ENCODE measurements around the gene NINJ2. TPM values are rescaled to one million over a fixed set of nuclear protein-coding genes. Genes with fewer than 3 reads are reported as not detected.
A peak's percentile ranks its signal among the peaks of the same experiment; 100 is the strongest.

Gene NINJ2
- polyA plus RNA-seq, 2 of the 4 experiments (the other 2 are of a cell fraction), result 0.76 to 1.2 TPM

- Histone ChIP-seq H3K4me1 (peaks cover 29% of the 10 kb centered on the region), H3K4me3 (no peak overlapping the region), H3K27ac (peak overlapping the region; percentile 47 to 74; a peak in 5 of 6 replicates), H3K4me2 (peak overlapping the region; percentile 27; the same call in 1 of the 3 replicates), H3K9me3 (no peaks in the 10 kb centered on the region)
- ATAC-seq, result peak in 1 of 2 experiments; percentile 34; a peak in 3 of 6 replicates
- DNase-seq (ENCODE audit: low read depth in 1 of 2, low spot score in 1 of 2), result peak in 1 of 2 experiments; percentile 53
- 72% methylated on average over 14 of the region's 14 CpGs for whole genome bisulfite sequencing (ENCODE audit: missing lambda C conversion rate)
- CTCF ChIA-PET, result interaction anchor here (1.5 to 6.1 kb wide), 4 partner anchors 41 to 332 kb away, joined by 3 to 52 read pairs (median 24); partner anchors contain the start of genes RAD52 and WNK1
- TF ChIP-seq CEBPB (IDR thresholded peaks at IDR 0.05), result peak; percentile 17 to 70; a peak in 3 of 4 replicates
- TF ChIP-seq ELK1 (IDR thresholded peaks at IDR 0.05; ENCODE audit: low read depth, low read length), result no peak
- POLR2A ChIA-PET, result no interaction called here
- no peak for FAIRE-seq
Observed at GRCh38 chr12:617304-617915, 45.8 kb downstream of the NINJ2 start.

DNA sequence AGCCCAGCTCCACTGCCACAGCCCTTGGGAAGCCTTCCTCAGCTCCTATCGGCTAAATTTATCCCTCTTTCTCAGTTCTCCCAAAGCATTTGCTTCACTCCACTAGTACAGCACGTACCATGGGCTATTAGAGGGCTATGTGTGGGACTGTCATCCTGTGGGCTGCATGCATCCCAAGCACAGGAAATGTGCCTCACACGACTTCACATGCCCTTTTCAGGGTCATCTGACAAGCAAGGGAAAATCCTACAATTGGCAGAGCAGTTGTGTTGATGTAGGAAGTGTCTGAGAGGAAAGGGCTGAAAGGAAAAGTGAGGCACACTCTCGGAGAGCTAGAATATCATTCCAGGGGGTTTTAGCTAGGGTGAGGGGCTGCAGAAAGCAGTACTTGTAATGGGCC is 47.6 kb downstream of the NINJ2 start:
- FAIRE-seq, result no peak
- peak overlapping the region; percentile 29 to 71; a peak in 4 of 6 replicates for H3K27ac ChIP-seq
- no peak for ATAC-seq
- H3K4me3 ChIP-seq, result no peak overlapping the region
- WGBS (ENCODE audit: missing lambda C conversion rate), result 76% methylated on average over 4 of the region's 4 CpGs
- H3K4me1 ChIP-seq, result peaks cover 25% of the 10 kb centered on the region
- TF ChIP-seq HDAC2 (IDR thresholded peaks at IDR 0.05), result no peak
- TF ChIP-seq CEBPB (IDR thresholded peaks at IDR 0.05), result no peak
- TF ChIP-seq EHF (CRISPR knock-in tag; IDR thresholded peaks at IDR 0.05), result no peak
- no peak for TF ChIP-seq NFE2L2 (conservative IDR thresholded peaks at IDR 0.05; ENCODE audit: low read length)
- TF ChIP-seq CHD4 (IDR thresholded peaks at IDR 0.05; ENCODE audit: borderline replicate concordance), result no peak
- TF ChIP-seq HOXB13 (CRISPR knock-in tag; IDR thresholded peaks at IDR 0.05; ENCODE audit: low read depth), result no peak
- TF ChIP-seq JUN (IDR thresholded peaks at IDR 0.05), result no peak
- TF ChIP-seq ZNF302 (CRISPR knock-in tag; IDR thresholded peaks at IDR 0.05), result no peak
- no peak for TF ChIP-seq POLR2A (IDR thresholded peaks at IDR 0.05; ENCODE audit: low read length)
- TF ChIP-seq E2F6 (IDR thresholded peaks at IDR 0.05; ENCODE audit: borderline replicate concordance, low read depth), result no peak
- no peak for TF ChIP-seq ATOH8 (CRISPR knock-in tag; IDR thresholded peaks at IDR 0.05; ENCODE audit: low read depth)
- TF ChIP-seq EHMT2 (IDR thresholded peaks at IDR 0.05; ENCODE audit: low read depth), result no peak
- no peak for TF ChIP-seq ELK1 (IDR thresholded peaks at IDR 0.05; ENCODE audit: low read depth, low read length)
- TF ChIP-seq MAX (IDR thresholded peaks at IDR 0.05), result no peak
- CTCF ChIA-PET, result interaction anchor here (1.0 to 6.1 kb wide), 19 partner anchors 9 to 340 kb away, joined by 3 to 52 read pairs (median 5); partner anchors contain the start of genes RAD52 and WNK1
- POLR2A ChIA-PET, result interaction anchor here (1.3 to 1.7 kb wide), 2 partner anchors 136 to 334 kb away, joined by 3 to 4 read pairs; partner anchors contain the start of genes RAD52 and WNK1
- H3K4me2 ChIP-seq, result no peak overlapping the region
- DNase-seq (ENCODE audit: low read depth in 1 of 2, low spot score in 1 of 2), result no peak
- no peaks in the 10 kb centered on the region for H3K9me3 ChIP-seq

DNA sequence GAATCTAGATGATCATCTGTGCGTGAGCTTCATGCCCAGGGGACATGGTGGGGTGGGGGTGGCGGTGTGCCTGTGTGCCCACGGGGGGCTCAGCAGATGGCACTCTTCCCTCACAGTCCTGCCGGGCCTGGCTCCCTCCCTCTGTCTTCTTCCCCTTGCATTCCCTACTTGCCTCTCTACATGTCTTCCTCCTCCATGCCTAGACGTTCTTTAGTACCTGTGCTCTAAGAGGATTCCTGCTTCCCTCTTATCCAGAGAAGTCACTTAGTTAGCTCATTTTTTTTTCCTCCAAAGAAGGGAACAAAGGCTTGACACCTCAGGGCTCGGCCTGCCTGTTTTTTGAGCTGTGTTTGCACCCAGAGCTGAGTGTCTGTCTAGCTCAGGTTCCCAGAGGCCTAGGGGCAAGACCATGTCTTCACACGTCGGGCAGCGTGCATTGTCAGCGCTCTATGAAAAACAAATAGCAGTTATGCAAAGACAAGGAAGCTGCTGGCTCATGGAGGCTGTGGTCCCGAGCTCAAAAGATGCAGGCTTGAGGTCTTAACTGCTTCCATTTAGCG is 48.8 kb downstream of the NINJ2 start:
- no peaks in the 10 kb centered on the region for H3K9me3 ChIP-seq
- no peak for FAIRE-seq
- peaks cover 30% of the 10 kb centered on the region for H3K4me1 ChIP-seq
- CTCF ChIA-PET, result interaction anchor here (0.6 to 6.1 kb wide), 33 partner anchors 8 to 341 kb away, joined by 3 to 52 read pairs (median 5); partner anchors contain the start of genes RAD52 and WNK1
- peak in 1 of 2 experiments; percentile 76 for DNase-seq (ENCODE audit: low read depth in 1 of 2, low spot score in 1 of 2)
- POLR2A ChIA-PET, result interaction anchor here (1.3 to 1.7 kb wide), 2 partner anchors 138 to 335 kb away, joined by 3 to 4 read pairs; partner anchors contain the start of genes RAD52 and WNK1
- no peak overlapping the region for H3K4me3 ChIP-seq
- WGBS (ENCODE audit: missing lambda C conversion rate), result 73% methylated on average over 12 of the region's 12 CpGs
- peak overlapping the region; percentile 71 to 75 for H3K27ac ChIP-seq
- no peak overlapping the region for H3K4me2 ChIP-seq
- peak; percentile 65 to 83; a peak in 5 of 6 replicates for ATAC-seq
- TF ChIP-seq, protein P1, sequence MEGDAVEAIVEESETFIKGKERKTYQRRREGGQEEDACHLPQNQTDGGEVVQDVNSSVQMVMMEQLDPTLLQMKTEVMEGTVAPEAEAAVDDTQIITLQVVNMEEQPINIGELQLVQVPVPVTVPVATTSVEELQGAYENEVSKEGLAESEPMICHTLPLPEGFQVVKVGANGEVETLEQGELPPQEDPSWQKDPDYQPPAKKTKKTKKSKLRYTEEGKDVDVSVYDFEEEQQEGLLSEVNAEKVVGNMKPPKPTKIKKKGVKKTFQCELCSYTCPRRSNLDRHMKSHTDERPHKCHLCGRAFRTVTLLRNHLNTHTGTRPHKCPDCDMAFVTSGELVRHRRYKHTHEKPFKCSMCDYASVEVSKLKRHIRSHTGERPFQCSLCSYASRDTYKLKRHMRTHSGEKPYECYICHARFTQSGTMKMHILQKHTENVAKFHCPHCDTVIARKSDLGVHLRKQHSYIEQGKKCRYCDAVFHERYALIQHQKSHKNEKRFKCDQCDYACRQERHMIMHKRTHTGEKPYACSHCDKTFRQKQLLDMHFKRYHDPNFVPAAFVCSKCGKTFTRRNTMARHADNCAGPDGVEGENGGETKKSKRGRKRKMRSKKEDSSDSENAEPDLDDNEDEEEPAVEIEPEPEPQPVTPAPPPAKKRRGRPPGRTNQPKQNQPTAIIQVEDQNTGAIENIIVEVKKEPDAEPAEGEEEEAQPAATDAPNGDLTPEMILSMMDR (IDR thresholded peaks at IDR 0.05), result peak; percentile 54
- TF ChIP-seq RARB (CRISPR knock-in tag; IDR thresholded peaks at IDR 0.05) (no peak), RAD21 (conservative IDR thresholded peaks at IDR 0.05 in 1 of 2, IDR thresholded peaks at IDR 0.05 in 1 of 2) (peak; percentile 84 to 91), ZNF302 (CRISPR knock-in tag; IDR thresholded peaks at IDR 0.05) (no peak), ZFP36 (IDR thresholded peaks at IDR 0.05; ENCODE audit: borderline replicate concordance, partially characterized antibody) (no peak), MYC (IDR thresholded peaks at IDR 0.05; ENCODE audit: borderline replicate concordance, low read length) (no peak), FOSB (CRISPR knock-in tag; IDR thresholded peaks at IDR 0.05) (no peak), FOSL2 (IDR thresholded peaks at IDR 0.05) (no peak), FOSL2 (CRISPR knock-in tag; IDR thresholded peaks at IDR 0.05) (no peak), PHF8 (IDR thresholded peaks at IDR 0.05; ENCODE audit: borderline replicate concordance, low read depth) (no peak), EHF (CRISPR knock-in tag; IDR thresholded peaks at IDR 0.05) (no peak), E2F6 (IDR thresholded peaks at IDR 0.05; ENCODE audit: borderline replicate concordance, low read depth) (no peak), SMC3 (IDR thresholded peaks at IDR 0.05) (peak; percentile 82), POLR2AphosphoS2 (conservative IDR thresholded peaks at IDR 0.05; ENCODE audit: low read length) (no peak)

Data from A549 (cell line).